ENCODE results near the gene GRK1. TPM values are rescaled to one million over a fixed set of nuclear protein-coding genes. Genes with fewer than 3 reads are reported as not detected.
A peak's percentile ranks its signal among the peaks of the same experiment; 100 is the strongest.

The GRK1 gene
- total and polyA plus RNA-seq, 2 of the 13 experiments (the other 11 are each of a cell fraction or from before 2014, with no cell fraction given), result 0.07 to 0.12 TPM

GRCh38 chr13:113783200-113783881 is 116.3 kb downstream of the GRK1 start:
- CTCF ChIA-PET (ENCODE audit: low intra/inter-chr PET ratio, low total read pairs), result no interaction called here

More at GRCh38 chr13:113783200-113783881, 116.3 kb downstream of the GRK1 start:
- Histone ChIP-seq H3K9me3 (ENCODE audit: low read length) (no peaks in the 10 kb centered on the region), H2AFZ (ENCODE audit: low read length) (no peak overlapping the region), H4K20me1 (ENCODE audit: insufficient read depth, low read length) (no peaks in the 10 kb centered on the region), H3K27ac (ENCODE audit: extremely low read length, insufficient read depth, low read length) (no peak overlapping the region), H3K27me3 (ENCODE audit: control insufficient read depth in 1 of 2, insufficient read depth in 2 of 2, low read length in 2 of 2) (peaks cover 3 to 33% of the 10 kb centered on the region in 2 experiments), H3K36me3 (replicated peaks in 1 of 2; ENCODE audit: control insufficient read depth in 1 of 2, insufficient read depth in 2 of 2, low read length in 2 of 2) (no peaks in the 10 kb centered on the region), H3K9ac (ENCODE audit: insufficient read depth, low read depth, low read length) (no peak overlapping the region), H3K79me2 (ENCODE audit: insufficient read depth, low read length) (no peaks in the 10 kb centered on the region), H3K4me2 (ENCODE audit: low read depth, low read length) (no peak overlapping the region), H3K4me1 (ENCODE audit: insufficient read depth, low read length) (no peaks in the 10 kb centered on the region), H3K4me3 (replicated peaks in 1 of 3; ENCODE audit: insufficient read depth in 1 of 3, low read depth in 2 of 3, low read length in 3 of 3) (no peak overlapping the region)
- FAIRE-seq (no peak), DNase-seq (ENCODE audit: low spot score) (no peak), ATAC-seq (no peak)
- intact Hi-C loops (cut with micrococcal nuclease; ENCODE audit: unreplicated experiment) (no loop called here), in situ Hi-C loops (cut with HindIII; ENCODE audit: extremely low pct_ligation_motif_present, low pct_unique_long_range_greater_than_20kb) (no loop called here)
- 24% methylated on average over 12 of the region's 12 CpGs for whole genome bisulfite sequencing (ENCODE audit: low lambda C conversion rate)
- POLR2A ChIA-PET, result no interaction called here
- TF ChIP-seq USF2 (IDR thresholded peaks at IDR 0.05; ENCODE audit: low read depth, low read length) (0 out of 2 replicates have a peak, but pooled peaks have one; percentile 21), USF2 (CRISPR knock-in tag; IDR thresholded peaks at IDR 0.05; ENCODE audit: borderline replicate concordance) (no peak), CHD4 (IDR thresholded peaks at IDR 0.05; ENCODE audit: borderline replicate concordance, low read length) (no peak), PHF5A (CRISPR knock-in tag; IDR thresholded peaks at IDR 0.05; ENCODE audit: low read depth, unreplicated experiment) (no peak), ZFP36 (IDR thresholded peaks at IDR 0.05; ENCODE audit: borderline replicate concordance, low read depth, low read length, partially characterized antibody) (no peak), THAP11 (CRISPR knock-in tag; IDR thresholded peaks at IDR 0.05) (no peak), POLR2AphosphoS5 (IDR thresholded peaks at IDR 0.05; ENCODE audit: low read depth, low read length) (no peak), NPAS2 (CRISPR knock-in tag; IDR thresholded peaks at IDR 0.05; ENCODE audit: borderline replicate concordance) (no peak), ZNF775 (CRISPR knock-in tag; IDR thresholded peaks at IDR 0.05; ENCODE audit: borderline replicate concordance) (no peak), BCLAF1 (IDR thresholded peaks at IDR 0.05) (no peak), RAD51 (IDR thresholded peaks at IDR 0.05; ENCODE audit: borderline replicate concordance) (peak; percentile 13; the same call in 1 of the 2 replicates), FOXK2 (IDR thresholded peaks at IDR 0.05) (no peak), CEBPG (CRISPR knock-in tag; IDR thresholded peaks at IDR 0.05) (no peak), ZNF678 (CRISPR knock-in tag; IDR thresholded peaks at IDR 0.05) (no peak), ZNF761 (CRISPR knock-in tag; conservative IDR thresholded peaks at IDR 0.05) (no peak), ZBTB46 (CRISPR knock-in tag; IDR thresholded peaks at IDR 0.05; ENCODE audit: borderline replicate concordance) (no peak)
- no TSS peak for BruUV-seq (replicated peaks)

Data from HepG2 (cell line).